ENCODE results near the gene FXN. TPM values are rescaled to one million over a fixed set of nuclear protein-coding genes. Genes with fewer than 3 reads are reported as not detected.
"Not testable (repeated sequence)": the region's sequence is repeated elsewhere in the genome, so short reads cannot be mapped to it uniquely, and the experiment has no call there.

FXN gene
- total RNA-seq, 1 experiment from 2014 or later, result 17.9 TPM

GRCh38 chr9:69103348-69103996 is 67.9 kb downstream of the FXN start:
- DNase-seq (ENCODE audit: low spot score), result not testable (repeated sequence)

DNA sequence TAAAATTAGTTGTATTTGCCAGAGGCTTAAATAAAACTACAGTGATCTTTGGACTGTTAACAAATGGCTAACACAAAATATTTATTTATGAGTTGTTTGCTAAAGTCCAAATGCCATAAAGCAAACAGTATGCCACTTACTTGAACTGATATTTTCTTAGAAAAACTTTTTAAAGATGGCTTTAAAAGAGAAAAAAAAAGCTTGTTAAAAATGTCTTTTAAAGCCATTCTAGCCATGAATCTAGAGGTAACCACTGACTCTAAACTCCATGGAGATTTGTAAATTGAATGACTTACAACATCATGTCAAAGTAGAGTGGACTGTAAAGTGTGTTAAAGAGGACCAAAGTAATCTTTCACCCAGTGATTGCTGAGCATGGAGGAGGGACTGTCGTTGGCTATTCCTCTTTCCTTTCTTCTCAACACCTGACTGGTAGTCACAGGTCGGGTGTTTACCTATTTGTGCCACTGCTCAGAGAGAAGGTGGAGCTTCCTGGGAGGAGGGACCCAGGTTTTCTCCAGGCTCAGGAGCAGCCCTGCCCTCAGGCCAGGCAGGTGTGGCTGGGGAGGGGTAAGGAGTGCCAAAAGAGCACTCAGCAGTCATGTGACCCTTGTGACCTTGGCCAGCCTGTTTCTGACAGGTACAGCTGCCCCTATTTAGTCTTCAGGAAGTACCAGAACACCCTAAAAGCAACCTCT is 69.4 kb downstream of the FXN start:
- no peak for DNase-seq (ENCODE audit: low spot score)

DNA sequence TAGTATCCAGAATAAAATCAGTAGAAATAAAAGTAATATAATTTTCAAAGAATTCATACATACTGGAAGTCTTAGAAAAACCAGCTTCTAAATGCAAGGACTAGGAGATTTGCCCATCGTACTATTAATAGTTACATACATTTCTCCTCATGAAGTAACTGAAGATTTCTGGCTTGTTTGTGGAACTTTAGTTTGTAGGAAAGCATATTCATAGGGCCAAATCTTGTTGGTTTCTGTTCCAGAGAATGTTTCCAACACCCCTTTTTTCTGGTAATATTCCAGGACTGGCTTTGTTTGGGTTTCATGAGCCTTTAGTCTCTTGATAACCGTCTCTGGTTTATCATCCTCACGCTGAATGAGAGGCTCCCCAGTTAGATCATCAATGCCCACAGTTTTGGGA is 72.2 kb downstream of the FXN start:
- DNase-seq (ENCODE audit: low spot score), result no peak

- not testable (repeated sequence) for DNase-seq (ENCODE audit: low spot score)
Measured at GRCh38 chr9:69108706-69109105, 73.2 kb downstream of the FXN start.

- no peak for DNase-seq (ENCODE audit: low spot score)
Measured at GRCh38 chr9:69109152-69109551, 73.6 kb downstream of the FXN start.

DNA sequence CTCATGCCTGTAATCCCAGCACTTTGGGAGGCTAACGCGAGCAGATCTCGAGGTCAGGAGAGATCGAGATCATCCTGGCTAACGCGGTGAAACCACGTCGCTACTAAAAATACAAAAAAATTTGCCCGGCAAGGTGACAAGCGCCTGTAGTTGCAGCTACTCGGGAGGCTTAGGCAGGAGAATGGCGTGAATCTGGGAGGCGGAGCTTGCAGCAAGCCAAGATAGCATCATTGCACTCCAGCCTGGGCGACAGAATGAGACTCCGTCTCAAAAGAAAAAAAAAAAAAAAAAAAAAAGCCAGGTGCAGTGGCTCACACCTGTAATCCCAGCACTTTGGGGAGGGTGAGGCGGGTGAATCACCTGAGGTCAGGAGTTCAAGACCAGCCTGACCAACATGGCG is 77.1 kb downstream of the FXN start:
- not testable (repeated sequence) for DNase-seq (ENCODE audit: low spot score)

DNA sequence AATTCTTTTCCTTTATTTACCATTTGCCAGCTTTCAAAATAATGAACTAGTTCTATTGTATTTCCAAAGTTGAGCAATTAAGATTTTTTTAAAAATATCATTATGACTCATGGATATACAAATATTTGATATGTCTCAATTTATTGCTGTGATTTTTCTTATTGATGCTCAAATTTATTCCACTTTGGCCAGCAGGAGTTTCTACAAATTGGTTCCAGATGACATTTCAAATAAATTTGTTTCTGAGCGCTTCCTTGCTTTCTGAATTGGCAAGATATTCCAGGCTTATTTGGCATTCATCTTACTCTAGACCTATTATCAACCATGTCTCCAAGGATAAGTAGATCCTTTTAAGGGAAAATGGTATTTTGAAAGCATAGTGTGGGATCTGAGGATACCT is 80.1 kb downstream of the FXN start:
- no peak for DNase-seq (ENCODE audit: low spot score)

DNA sequence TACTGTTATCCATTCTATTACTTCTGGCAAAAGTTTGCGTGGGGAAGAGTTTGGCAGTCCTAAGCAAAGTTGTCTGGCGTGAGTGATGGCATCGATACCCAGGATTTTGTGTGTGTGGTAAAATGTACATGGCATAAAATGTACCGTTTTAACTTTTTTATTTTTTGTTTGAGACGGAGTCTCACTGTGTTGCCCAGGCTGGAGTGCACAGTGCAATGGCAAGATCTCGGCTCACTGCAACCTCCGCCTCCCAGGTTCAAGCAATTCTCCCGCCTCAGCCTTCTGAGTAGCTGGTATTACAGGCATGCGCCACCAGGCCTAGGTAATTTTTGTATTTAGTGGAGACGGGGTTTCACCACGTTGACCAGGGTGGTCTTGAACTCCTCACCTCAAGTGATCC is 83.1 kb downstream of the FXN start:
- no peak for DNase-seq (ENCODE audit: low spot score)

- no peak for DNase-seq (ENCODE audit: low spot score)
Measured at GRCh38 chr9:69120380-69121154, 85.0 kb downstream of the FXN start.

DNA sequence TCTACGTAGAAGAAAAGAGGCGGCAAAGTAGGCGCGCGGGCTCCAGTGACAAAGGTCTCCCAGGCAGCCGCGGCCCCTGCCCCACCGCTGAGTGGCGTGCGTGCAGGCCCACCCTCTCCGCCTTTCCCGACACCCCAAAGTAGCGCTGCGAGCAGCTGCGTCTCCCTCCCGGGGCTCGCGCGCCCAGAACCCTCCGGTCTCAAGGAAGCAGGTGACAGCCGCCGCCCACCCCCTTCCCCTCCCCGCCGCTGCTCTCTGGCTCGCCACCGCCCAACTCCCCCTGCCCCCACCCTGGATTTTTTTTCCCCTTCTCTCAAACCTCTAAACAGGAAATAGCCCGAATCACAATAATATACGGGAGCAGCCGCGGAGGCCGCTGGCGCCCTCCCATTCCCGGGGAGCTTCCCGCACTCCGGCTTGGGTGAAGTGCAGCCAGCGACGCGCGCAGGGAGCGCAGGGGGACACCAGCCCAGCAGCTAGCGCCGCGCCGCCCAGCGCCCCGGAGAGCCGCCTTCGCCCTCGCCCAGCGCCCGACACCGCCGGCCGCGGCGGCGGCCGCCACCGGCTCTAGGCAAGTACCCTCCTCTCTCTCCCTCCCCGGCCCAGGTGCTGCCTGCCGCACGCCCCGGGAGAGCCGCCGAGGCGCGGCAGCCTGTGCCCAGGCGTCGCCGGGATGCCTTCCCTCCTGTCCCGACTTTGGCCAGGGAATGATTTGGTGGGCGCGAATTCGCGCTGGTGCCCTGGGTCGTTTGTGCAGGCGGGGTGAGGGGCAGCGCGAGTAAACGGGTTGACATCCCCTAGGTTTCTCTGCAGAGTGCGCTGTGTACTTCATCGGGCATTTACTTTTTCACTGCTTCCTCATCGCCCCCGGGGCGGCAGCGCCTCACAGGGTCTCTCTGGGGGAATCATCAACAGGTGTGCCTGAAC is 85.9 kb downstream of the FXN start:
- DNase-seq (ENCODE audit: low spot score), result no peak

GRCh38 chr9:69122082-69122548 is 86.6 kb downstream of the FXN start:
- DNase-seq (ENCODE audit: low spot score), result no peak

- no peak for DNase-seq (ENCODE audit: low spot score)
Measured at GRCh38 chr9:69122549-69123141, 87.1 kb downstream of the FXN start.

GRCh38 chr9:69130456-69131441 is 95.2 kb downstream of the FXN start:
- DNase-seq (ENCODE audit: low spot score), result peak; percentile 25

DNA sequence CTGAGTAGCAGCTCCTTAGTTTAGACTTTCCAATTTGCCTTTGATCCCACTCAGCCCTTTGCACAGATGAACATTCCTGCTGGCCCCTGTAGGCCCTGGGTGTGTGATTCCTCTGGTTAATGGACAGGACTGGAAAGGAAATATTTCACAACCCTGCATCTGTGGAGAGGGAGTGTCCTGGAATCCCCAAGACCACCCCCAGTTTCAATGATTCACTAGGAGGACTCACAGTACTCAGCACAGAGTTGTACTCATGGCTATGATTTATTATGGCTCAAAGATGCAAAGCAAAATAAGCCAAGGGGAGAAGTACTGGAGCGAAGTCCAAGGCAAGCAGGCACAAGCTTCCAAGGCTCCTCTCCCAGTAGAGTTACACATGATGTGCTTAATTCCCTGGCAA is 96.1 kb downstream of the FXN start:
- DNase-seq (ENCODE audit: low spot score), result no peak

GRCh38 chr9:69132361-69132760 is 96.8 kb downstream of the FXN start:
- DNase-seq (ENCODE audit: low spot score), result no peak

DNA sequence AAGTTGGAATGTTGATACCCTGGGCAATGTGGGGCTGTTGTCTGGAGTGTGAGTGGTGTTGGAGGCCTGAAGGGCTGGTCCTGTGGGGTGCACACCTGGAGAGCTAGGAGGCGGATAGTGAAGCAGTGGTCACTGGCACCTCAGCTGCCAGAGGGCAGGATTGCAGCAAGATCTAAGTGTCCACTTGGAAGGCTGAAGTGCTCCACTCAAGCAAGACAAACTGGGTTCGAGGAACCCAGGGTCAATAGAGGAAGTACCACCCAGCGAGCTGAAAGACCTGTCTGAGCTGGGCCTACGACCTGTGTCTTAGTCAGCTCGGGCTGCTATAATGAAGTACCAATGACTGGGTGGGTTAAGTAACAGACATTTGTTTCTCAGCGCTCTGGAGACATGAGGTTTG is 98.9 kb downstream of the FXN start:
- DNase-seq (ENCODE audit: low spot score), result no peak

DNA sequence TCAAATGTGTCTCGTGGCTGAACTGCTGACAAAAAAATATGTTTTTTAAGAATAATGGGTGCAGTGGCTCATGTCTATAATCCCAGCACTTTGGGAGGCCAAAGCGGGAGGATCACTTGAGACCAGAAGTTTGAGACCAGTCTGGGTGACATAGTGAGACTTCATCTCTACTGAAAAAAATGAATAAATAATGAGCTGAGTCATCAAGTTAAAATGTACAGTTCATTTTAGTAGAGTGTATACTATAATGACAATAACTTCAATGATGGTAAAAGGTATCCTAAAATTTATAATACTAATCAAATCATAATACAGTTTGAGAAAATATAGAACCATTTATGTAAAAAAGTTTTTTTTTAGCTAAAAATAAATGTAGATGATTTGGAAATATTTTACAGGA is 100.6 kb downstream of the FXN start:
- no peak for DNase-seq (ENCODE audit: low spot score)

DNA sequence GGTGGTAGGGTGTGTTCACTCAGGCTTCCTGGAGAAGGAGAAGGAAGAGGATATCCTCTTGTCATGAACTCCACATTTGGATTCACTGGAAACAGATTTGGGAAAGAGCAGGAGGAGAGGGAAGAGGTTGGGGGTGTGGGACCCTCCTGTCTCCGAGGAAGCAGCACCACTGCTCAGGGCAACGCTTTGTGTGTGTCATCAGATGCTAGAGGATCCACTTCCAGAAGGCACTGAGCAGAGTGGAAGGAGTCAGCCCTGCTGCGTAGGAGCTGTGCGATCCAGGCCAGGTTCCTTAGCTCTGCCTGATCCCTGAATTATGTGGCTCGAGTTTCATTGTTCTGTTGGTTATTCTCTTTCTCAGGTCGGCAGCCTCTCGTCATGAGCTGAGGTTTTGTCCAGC is 101.2 kb downstream of the FXN start:
- DNase-seq (ENCODE audit: low spot score), result no peak

GRCh38 chr9:69137311-69137710 is 101.8 kb downstream of the FXN start:
- DNase-seq (ENCODE audit: low spot score), result no peak

DNA sequence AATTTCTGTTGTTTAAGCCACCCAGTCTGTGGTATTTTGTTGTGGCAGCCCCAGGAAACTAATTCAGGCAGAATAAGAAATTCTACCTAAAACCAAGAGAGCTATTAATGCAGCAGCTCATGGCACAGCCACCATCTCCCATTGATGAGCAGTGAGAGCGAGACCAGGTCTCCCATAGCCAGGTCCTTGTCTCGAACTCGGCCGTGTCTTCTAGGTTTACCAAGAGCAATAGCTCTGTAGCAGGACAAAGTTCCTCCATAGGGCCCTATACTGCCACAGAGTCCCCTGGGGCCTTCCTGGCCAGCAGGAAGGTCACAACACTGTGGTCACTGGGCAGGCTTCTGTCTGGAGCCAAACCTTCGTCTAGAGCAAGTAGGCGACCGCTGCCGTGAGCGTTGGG is 104.0 kb downstream of the FXN start:
- no peak for DNase-seq (ENCODE audit: low spot score)

Data from H4 (cell line).